ENCODE results near the gene IL1RAP.

Gene IL1RAP

DNA sequence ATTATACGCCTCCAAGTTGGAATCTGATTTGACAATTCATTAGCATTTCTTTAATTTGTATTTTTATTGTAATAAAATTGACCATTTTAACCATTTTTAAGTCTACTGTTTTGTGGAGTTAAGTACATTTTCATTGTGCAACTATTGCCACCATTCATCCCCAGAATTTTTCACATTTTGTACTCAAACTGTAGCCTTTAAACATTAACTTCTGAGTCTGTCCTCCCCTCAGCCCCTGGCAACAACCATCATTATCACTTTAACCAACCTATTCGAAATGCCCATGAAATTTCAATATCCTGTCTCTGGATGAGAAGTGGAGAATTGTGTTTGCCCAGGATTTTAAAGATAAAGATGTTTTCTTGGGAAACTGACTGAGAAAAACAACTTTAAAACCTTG lies 27.7 kb downstream of the IL1RAP start:
- DNase-seq (ENCODE audit: low read depth in 2 of 2), result no peak

DNA sequence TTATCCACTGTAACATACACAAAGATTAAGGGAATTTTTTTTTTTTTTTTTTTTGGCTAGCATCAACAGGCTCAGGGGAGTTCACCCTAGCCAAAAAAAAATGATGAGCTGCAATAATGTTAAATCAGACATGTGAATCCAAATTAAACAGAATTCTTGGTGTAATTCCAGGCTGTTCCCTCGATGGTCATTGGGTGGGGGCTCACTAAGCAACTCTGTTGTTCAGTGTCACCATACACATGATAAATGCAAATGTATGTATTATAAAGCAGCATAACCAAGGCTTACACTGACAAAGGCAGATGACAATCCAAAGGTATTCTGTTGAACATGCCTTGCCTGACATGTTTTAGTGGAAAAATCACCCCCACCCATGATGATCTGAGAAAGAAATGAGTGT lies 29.0 kb downstream of the IL1RAP start:
- no peak for DNase-seq (ENCODE audit: low read depth in 2 of 2)

DNA sequence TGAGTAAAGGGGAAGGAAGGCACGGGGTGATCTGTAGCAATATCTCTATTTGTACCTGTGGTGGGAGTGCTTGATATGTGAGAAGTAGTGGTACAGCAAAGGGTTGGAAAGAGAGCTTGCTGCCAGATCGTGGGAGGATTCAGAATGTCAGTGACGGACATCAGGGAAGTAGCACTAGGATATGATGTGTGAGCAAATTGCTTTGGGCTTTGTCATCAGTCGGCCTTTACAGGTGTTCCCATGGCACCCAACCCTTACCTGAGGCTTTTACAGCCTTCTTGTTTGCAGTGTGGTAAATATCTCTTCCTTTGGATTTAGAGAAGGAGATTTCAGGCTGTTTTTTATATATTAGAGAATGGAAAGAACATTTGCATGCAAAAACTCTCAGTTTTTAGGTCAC lies 29.8 kb downstream of the IL1RAP start:
- no peak for DNase-seq (ENCODE audit: low read depth in 2 of 2)

DNA sequence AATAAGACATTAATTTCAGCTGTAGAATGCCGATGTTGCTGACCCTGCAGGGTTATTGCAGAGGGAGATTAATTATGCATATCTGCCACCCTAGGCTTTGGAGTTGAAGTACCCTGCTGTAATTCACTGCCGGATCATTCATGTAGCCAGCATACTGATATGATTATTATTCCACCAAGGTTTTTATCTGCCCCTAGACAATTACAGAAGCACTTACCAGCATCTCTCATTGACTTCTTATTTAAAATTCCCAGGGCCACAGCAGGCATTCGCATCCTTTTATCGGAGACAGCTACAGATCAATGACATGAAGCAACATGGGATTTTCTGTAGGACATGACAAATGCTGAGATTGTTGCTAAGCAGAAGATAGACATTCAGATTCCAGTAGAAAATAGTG lies 31.3 kb downstream of the IL1RAP start:
- DNase-seq (ENCODE audit: low read depth in 2 of 2), result no peak

DNA sequence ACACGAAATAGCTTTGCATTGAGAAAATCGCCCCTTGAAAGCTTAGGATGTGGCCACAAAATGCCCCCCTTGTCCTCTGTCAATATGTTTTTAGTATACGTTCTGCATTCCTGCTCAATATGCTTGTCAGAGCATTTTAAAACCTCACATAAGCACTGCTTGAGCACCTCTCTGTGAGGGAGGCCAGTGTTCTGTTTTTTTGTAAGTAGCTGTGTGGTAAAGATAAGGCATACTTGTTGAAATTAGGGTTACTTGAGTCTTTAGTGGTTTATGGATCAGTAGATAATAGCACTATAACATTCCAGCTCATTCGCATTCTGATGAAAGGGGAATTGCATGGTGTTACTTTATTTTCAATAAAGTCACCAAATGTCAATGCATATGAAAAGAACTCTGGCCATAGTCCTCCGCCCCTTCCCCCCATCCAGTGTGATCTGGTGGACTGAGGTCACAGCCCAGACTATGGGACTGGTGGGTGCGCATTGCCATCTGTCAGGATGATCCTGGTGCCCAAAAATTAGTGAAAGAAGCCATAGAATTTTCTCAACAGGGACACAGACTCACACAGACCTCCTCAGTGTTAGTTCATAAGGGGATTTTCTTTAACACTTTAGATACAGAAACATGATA lies 33.1 kb downstream of the IL1RAP start:
- DNase-seq (ENCODE audit: low read depth in 2 of 2), result no peak

DNA sequence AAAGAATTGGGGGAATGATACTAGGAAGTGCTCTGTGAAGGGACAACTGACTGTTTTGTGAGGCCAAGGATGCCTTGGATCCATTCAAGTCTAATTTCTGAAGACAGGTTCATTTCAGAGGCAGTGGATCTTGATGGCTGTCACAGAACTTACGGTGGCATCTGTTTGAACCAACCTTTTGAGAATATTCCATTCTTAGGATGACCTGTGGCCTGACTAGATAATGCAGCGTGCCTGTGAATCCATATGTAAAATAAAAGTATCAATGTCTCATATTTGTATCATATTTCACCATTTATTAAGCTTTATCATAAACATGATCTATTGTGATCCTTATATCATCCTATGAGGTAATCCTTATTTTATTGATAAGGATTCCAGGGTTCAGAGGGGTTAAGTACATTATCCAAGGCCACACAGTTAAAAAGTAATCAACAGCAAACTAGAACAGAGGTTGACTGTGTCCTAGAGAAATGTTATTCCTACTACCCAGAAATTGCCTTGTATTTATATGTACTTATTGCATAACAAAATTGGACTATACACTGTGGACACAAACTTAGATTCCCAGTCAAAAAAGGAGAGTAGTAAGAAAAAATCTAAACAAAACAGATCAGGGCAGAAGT lies 34.3 kb downstream of the IL1RAP start:
- no peak for DNase-seq (ENCODE audit: low read depth in 2 of 2)

DNA sequence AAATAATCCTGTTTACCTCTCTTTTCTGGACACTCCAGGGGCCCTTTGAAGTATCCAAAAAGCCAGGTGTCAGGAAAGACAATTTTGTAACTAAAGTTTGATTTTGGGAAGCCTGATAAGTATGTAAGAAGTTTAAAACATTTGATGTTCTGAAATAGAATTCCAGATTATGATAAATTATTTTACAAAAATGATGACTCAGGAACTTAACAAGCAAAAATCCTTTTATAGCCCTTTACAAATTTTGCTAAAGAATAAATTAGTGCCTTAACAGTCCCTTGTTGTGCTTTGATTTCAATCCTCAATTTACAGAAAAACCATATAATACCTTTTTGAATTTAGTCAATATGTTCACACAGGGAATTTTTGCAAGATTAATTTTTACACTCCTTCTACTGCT lies 38.1 kb downstream of the IL1RAP start:
- no peak for DNase-seq (ENCODE audit: low read depth in 2 of 2)

DNA sequence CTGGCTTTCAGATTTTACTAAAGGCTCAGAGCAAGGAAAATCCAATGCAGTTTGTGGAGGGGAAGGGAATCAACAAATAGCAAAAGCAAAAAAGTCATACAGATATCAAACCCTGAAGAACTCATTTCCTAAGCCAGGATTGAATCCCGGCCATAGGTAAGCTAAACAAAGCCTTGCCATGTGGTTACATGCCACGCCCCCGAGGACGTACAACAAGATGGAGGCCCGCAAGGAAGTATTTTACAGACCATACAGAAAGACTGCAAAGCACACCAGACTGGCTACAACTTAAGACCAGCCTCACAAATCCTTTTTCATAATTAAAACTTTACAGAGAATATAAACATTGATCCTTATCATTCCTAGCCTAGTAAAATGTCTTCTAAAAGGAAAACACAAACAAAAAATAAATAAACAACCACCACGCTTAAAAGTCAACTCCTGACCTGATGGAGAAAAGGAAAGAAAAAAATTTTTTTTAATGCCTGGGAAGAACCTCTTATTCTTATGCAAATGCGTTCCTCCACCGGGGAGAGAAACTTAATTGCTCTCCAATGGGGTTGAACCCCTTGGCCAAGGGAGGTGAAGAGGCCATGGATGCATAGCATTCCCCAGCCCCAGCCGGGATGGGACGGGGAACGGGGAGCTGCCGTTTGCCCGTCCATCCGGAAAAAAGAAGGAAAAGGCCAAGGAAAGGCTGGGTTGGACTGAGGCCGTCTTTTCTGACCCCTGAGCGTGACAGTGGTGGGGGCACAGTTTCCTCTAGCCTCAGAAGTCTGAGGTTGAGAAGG lies 39.3 kb downstream of the IL1RAP start:
- no peak for DNase-seq (ENCODE audit: low read depth in 2 of 2)

DNA sequence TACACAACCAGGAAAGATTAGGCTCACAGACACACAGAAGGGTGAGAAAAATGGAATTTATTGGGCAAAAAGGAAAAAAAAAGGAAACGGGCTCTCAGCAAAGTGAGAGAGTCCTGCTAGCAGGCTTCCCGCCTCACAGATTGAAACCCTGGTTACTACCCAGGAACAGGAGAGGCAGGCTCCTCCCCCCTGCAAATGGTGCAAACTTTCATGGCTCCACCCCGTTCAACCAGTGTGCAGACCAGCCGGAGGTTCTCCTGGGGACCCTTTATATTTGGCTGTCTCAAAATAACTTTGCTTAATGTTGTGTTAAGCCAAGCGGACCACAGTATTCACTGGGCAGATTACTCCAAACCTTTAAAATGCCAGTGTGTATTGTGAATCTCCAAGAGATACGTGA lies 40.3 kb downstream of the IL1RAP start:
- DNase-seq (ENCODE audit: low read depth in 2 of 2), result no peak

DNA sequence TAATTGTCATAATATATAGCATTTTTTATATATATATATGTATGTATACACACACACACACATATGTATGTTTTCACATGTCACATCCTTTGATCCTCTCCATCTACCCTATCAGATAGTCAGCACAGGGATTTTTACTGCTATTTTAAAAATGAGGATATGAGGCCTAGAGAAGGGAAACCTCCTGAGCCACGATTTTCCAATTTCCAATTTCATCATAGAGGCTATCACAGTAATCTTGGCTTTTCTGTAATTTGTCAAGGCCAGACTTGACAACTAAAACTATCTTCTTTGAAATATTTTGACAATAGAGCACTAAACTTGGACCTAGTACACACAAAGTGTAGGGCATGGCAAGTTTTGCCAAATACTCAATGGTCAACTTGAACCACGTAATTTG lies 42.5 kb downstream of the IL1RAP start:
- DNase-seq (ENCODE audit: low read depth in 2 of 2), result no peak

DNA sequence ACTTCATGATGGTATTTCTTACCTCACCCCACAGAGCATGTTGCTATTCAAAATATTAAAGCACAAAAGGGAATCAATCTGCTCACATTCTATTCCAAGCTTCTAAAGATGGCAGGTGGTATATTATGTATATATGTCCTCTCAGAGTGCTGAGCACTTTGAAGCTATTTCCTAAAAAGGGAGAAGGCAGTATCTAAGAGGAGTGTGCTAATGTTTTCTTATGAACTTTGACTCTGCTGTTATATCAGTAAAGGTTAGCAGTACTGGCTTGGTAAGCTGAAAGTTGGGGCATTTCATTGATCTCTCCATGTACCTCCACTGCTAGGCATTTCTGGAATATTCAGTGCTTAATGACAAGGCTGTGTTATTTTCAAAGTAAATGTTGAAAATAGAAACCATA lies 43.4 kb downstream of the IL1RAP start:
- no peak for DNase-seq (ENCODE audit: low read depth in 2 of 2)

DNA sequence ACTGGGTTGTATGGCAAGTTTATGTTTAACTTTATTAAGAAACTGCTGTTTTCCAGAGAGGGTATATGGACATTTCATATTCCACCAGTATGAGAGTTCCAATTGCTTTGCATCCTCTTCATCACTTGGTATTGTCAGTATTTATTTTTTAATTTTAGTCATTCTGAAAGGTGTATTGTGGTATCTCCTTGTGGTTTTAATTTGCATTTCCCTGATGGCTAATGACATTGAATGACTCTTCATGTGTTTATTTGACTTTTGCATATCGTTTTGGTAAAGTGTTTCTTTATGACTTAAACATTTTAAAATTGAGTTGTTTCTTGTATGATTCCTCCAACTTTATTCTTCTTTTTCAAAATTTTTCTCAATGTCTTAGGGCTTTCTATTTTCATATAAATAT lies 44.4 kb downstream of the IL1RAP start:
- DNase-seq (ENCODE audit: low read depth in 2 of 2), result no peak

DNA sequence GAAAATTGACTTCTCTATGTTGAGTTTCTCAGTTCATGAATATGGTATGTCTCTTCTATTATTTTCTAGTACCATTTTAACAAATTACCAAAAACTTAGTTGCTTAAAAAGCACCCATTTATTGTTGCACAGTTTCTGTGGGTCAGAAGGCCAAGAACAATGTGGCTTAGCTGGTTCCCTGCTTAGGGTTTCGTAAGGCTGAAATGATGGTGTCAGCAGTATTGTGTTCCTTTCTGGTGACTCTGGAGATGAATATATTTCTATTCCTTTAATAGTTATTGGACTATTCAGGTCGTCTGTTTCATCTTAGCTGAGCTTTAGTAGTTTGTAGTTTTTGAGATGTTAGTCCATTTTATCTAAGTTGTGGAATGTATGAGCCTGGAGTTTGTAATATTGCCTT lies 44.9 kb downstream of the IL1RAP start:
- no peak for DNase-seq (ENCODE audit: low read depth in 2 of 2)

DNA sequence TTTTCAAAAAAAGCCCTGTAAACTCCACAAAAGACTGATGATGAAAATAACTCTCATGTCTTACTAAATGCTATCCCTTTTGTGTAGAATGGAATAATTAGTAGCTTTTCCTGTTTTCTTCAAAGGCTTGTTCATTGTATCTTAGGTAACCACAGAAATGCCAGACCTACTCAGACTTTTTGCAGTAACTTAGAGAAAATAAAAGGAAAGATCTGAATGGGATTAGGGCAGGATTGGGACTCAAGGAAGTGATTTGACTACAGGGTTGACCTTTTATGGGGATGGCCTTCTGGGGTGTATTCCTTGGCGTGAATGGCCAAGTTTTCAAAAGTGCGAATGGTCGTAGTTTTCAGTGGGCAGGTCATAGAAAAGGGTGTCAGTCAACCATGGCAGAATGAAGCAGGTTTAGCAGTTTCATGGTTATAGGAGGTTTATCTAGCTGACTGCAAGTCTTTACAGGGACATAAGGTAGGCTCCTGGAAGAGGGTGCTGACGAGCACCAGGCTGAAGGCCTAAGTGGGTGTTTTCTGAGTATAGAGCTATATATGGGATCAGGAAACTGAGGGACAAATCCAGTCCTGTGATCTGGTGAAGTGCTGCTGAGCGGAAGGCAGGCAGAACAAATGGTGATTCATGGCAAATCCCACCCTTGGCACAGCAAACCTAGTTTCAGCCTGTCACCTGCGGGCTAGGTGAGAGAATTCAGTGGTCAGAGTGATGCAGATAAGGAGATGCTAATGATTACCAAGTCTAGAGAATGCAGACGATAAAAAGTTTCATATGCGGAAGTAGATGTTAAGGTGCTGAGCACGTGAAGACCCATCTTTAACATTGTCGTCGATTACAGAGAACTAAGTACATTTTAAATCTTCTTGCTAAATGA lies 46.4 kb downstream of the IL1RAP start:
- DNase-seq (ENCODE audit: low read depth in 2 of 2), result no peak

DNA sequence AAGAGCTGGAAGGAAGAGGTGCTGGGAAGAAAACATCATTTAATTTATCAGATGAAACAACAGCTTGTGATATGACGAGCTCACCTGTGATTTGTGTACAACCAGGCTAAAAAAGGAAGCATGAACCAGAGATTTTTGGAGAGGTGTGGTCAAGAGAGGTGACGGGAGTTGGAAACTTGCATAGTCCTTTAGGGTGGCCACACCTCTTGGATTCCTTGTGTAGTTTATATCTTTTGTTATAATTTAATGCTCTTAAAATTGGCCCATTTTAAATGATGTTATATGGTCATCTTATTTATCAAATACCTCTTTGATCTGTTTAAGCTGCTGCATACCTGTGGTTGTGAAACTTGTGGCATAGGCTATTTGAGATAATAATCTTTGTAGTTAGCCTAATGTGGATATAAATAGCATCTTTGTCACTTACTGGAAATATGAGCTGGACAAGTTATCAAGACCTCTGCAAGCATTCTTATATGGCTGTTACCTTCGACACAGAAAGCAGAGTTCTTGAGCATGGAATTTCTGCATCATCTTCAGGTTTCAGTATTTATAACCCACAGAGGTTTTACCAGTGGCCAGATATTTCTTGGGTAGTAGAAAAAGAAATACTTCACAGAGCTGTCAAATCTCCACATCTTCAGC lies 49.1 kb downstream of the IL1RAP start:
- DNase-seq (ENCODE audit: low read depth in 2 of 2), result no peak

DNA sequence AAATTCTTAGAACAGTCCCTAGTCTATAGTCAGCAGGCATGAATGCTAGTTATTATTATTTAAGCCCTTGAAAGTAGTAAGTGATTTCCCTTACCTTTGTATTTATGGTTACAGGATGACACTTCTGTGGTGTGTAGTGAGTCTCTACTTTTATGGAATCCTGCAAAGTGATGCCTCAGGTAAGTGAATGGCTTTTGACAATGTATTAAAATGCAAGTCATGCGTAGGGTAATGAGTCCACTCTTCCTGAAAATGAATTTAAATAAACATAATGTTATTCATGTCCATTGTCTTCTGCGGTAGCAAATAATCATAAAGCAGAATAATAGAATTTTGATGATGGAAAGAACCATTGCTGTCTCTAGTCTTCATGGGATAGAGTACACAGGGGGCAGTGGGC lies 50.3 kb downstream of the IL1RAP start:
- DNase-seq (ENCODE audit: low read depth in 2 of 2), result no peak

DNA sequence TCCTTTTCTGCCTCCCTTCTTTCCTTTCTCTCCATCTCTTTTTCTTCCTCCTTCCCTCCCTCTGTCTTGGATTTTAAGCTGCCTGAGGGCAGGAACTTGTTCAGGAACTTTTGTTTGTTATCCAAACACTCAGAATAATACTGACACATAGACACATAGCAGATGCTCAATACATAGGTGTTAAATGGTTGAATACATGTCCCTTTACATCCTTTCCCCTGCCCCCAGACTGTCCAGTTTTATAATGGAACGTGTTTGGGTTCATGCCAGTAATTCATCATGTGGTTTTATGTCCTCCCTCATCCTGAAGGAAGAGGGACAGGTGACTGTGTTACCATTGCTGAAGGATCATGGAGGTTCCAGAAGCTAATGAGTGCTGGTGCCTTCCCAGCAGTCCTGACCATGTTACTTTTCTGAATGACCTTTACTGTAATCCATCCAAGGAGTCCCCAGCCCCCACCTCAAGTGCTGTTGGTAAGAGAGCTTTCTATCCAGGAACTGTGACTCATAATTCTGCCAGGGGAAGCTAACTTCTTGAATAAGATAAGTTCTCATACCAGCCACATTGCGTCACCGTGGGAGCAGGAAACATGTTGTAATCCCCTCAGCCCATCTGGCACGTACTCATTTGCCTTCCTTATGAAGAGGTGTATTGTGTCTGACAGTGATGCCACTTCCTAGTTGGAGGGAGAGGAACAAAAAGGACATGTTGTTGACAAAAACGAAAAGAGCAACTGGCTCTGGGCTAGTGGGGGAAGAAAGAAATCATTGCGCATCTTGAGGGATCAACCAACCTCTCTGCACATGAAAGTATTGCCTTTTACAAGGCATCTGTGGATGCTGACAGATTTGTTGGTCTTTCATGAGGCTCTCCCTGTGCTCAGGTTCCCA lies 52.4 kb downstream of the IL1RAP start:
- DNase-seq (ENCODE audit: low read depth in 2 of 2), result peak in 1 of 2 donors; percentile 6

DNA sequence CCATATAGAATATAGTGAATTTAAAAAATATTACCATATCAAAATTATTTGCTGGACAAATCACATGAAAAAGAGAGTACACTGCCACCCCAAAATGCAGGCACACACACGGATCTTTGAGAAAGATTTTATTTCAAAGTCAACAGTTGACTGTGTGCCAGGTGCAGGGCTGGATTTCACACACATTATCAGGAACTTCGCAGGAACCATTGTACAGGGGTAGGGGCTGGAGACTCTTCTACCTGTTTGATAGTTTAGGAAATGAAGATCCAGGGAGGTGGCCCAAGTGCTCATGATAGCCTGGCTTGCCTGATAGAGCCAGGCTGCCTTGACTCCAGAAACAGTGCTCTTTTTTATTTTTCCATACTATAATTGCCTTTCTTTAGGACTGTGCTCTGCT lies 54.2 kb downstream of the IL1RAP start:
- DNase-seq (ENCODE audit: low read depth in 2 of 2), result no peak

DNA sequence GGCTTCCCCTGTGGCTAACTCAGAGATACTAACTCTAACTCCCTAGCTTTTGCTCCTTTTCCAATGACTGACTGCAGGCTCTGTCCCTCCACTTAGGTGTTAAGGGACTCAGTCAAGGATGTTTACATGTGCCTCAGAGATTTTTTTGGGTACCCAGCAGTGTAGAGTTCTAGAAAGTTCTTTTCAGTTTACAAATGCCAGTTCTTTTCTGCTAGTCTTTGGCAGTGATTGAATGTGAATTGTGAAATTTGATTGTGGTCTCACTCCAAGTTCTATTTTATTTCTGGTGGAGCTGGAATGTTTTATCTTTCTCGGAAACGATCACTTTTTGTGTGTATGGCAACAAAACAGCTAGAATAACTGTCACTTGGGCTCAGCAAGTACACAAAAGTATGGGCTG lies 60.6 kb downstream of the IL1RAP start:
- DNase-seq (ENCODE audit: low read depth in 2 of 2), result no peak

DNA sequence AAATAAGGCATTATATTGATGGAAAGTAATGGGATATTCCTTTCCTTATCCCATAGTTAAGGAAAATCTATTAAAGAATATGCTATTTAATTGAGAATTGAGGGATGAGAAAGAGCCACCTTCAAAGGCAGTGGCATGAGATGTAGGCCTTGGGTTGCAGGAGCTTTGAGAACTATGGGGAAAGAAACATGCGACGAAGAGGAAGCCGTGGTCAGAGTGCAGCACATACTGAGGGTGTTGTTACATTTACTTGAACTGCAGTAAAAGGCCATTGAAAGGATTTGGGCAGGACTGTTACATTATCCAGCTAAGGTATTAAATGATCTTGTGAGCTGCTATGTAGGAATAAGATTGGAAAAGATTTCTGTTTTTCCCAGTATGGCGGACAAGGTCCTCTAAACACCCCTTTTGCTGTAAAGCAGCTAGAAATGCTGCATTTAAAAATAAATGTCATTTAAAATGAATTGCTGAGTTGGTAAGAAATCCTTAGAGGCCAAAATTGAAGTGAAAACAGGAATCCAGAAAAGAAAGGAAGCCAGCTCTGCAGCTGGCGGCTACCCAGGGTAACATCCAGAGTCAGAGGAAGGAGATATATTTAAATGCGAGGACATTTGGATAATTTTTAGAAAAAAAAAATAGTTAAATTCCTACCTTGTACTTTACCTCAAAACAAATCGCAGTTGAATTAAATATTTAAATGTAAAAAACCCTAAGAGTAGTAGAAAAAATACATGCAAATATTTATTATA lies 61.7 kb downstream of the IL1RAP start:
- no peak for DNase-seq (ENCODE audit: low read depth in 2 of 2)

Data from stimulated activated CD4-positive, alpha-beta T cell treated with anti-CD3 and anti-CD28 coated beads, Interleukin-1b, Interleukin-23, amount 100 ng/mL, for 1 hour (primary cell).